HG03432 (cell line): Measurements from ENCODE around the gene HLA-DMA.

Experiments used
- ATAC-seq: cut with Tn5 transposase; IDR thresholded peaks from one replicate; pipeline ENCODE4 v1.9.1; 2021; ENCODE audit warnings: mild to moderate bottlenecking, moderate library complexity; ENCODE audit not compliant: unreplicated experiment

The HLA-DMA gene

GRCh38 chr6:32952817-32953739, at the start of gene HLA-DMA:
Gene HLA-DMA, minus strand, starts transcription at chr6:32953097. Its CDS starts 61 bp downstream, at chr6:32953036.
- peak; percentile 88 for ATAC-seq

GRCh38 chr6:33001685-33002084, 48.8 kb upstream of the HLA-DMA start:
- no peak for ATAC-seq

GRCh38 chr6:33000055-33000454, 47.2 kb upstream of the HLA-DMA start:
- no peak for ATAC-seq

GRCh38 chr6:32995448-32995847, 42.6 kb upstream of the HLA-DMA start:
- no peak for ATAC-seq

GRCh38 chr6:32993363-32993973, 40.6 kb upstream of the HLA-DMA start:
- no peak for ATAC-seq

- no peak for ATAC-seq
Measured at GRCh38 chr6:32991972-32992371, 39.1 kb upstream of the HLA-DMA start.

GRCh38 chr6:32989368-32989767, 36.5 kb upstream of the HLA-DMA start:
- ATAC-seq = no peak

- peak; percentile 49 for ATAC-seq
Measured at GRCh38 chr6:32984622-32985389, 31.9 kb upstream of the HLA-DMA start.

- no peak for ATAC-seq
Measured at GRCh38 chr6:32983964-32984621, 31.2 kb upstream of the HLA-DMA start.

- no peak for ATAC-seq
Measured at GRCh38 chr6:32983493-32983848, 30.6 kb upstream of the HLA-DMA start.

- ATAC-seq = no peak
Measured at GRCh38 chr6:32982702-32983492, 30.0 kb upstream of the HLA-DMA start.

- ATAC-seq = no peak
Measured at GRCh38 chr6:32982084-32982701, 29.3 kb upstream of the HLA-DMA start.

GRCh38 chr6:32980488-32981038, 27.7 kb upstream of the HLA-DMA start:
- ATAC-seq = no peak

- no peak for ATAC-seq
Measured at GRCh38 chr6:32979720-32980487, 27.0 kb upstream of the HLA-DMA start.

- no peak for ATAC-seq
Measured at GRCh38 chr6:32977953-32978324, 25.0 kb upstream of the HLA-DMA start.

- no peak for ATAC-seq
Measured at GRCh38 chr6:32977272-32977952, 24.5 kb upstream of the HLA-DMA start.

- no peak for ATAC-seq
Measured at GRCh38 chr6:32976334-32977069, 23.6 kb upstream of the HLA-DMA start.

GRCh38 chr6:32975886-32976285, 23.0 kb upstream of the HLA-DMA start:
- no peak for ATAC-seq
